Vein endothelial cell (primary cell): ENCODE measurements around the gene BRD3. TPM values are rescaled to one million over a fixed set of nuclear protein-coding genes. Genes with fewer than 3 reads are reported as not detected.

Source experiments
- total RNA-seq: library from RNA; depleted of rRNA; stranded (reverse); fragments of >200 nt; gene quantifications from 2 replicates; pipeline ENCODE4 v1.2.3, GENCODE V29; 2012

BRD3 gene
- 5.5 and 9.1 TPM in 2 replicates for total RNA-seq

GRCh38 chr9:134067904-134068743 is at the start of gene BRD3:
TSS of gene BRD3 (minus strand) at chr9:134068026. CDS start at chr9:134053477, 14,549 bp downstream.

DNA sequence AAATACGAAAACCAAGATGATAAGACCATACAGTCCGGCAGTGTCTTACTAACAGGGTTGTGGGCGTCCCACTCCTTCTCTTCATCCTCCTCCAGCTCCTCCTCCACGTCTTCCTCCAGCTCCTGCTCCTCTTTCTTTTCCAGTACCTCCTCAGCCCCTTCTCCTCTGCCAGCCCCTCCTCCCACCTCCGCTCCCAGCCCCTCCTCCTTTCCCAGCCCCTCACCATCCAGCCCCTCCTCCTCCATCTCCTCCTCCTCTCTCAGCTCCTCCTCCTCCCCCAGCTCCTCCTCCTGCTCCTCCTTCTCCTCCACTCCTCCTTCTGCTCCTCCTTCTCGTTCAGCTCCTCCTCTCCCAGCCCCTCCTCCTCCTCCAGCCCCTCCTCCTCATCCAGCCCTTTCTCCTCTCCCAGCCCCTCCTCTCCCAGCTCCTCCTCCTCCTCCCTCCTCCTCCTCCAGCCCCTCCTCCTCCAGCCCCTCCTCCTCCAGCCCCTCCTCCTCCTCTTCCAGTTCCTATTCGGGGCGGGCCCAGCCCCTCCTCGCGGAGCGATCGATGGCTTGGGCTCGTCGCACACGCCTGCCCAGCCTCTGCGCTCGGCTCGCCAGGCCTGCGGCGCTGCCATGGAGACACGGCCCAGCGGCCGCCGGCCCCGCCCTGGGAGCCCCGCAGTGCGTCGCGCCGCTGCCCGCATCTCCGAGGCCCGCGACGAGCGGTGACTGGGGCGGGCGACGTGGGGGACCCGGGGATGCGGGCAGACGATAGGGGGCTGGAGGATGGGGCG is 42.8 kb downstream of the BRD3 start, which contains the start of gene BRD3OS:
Gene BRD3OS, plus strand, starts transcription at position 654 of the 778 bp plus-strand sequence. CDS start 1,267 bp downstream, outside the sequence.

DNA sequence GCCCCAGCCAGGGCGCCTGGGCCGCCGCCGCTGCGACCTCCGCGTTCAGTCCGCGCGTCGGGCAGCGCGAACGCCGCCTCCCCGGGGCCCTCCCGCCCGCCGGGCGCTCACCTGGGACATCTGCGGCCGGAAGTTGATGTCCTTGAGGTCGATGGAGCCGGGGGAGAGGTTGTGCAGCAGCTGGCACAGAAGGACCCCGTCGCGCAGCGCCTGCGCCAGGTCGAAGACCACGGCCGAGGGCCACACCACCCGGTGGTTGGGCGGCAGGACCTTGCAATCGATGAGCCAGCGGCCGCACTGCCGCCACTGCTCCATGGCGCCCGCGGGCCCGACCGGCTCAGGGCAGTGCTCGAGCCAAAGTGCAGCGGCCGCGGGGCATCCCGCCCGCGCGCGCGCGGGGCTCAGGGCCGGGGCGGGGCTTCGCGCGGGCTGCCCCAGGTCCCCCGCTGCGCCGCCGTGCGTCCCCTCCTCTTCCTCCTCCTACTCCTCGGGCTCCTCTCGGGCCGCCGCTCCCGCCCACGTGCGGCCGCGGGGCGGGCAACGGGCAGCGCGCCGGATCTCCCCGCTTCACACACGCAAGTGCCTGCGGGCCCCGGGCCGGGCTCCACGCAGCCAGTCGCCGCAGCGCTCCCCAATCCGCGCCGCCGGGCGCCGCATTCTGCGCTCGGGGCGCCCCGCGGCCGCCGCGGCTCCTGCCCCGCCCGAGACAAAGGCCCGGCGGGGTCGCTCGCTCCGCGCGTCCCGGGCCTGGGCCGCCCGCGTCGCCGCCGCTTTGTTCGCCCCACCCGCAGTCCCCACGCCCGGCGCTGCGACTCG is 75.7 kb downstream of the BRD3 start, which contains the start of gene VAV2:
Gene VAV2, minus strand, starts transcription at position 361 of the 816 bp plus-strand sequence. Its CDS starts 46 bp downstream, at position 315.

Other genes with a start within 250 kb of the BRD3 start
- 15.0 and 16.2 TPM in 2 replicates for gene VAV2, start 75.7 kb downstream of the BRD3 start, total RNA-seq
- gene BRD3OS, start 42.5 kb downstream of the BRD3 start, total RNA-seq: 19.9 and 20.1 TPM in 2 replicates
- 27.4 and 32.9 TPM in 2 replicates for gene WDR5, start 68.1 kb upstream of the BRD3 start, total RNA-seq
- gene RNU6ATAC, start 96.5 kb upstream of the BRD3 start, total RNA-seq: not detected in 2 replicates